GM23338 (cell line): ENCODE results near the gene NCBP1. TPM values are rescaled to one million over a fixed set of nuclear protein-coding genes. Genes with fewer than 3 reads are reported as not detected.

ENCODE experiments used
- ATAC-seq: fragments of 200-7000 bp; cut with Tn5 transposase; 3 replicates; pipeline ENCODE4 v1.9.1; 2020
- DNase-seq: peaks from one replicate; pipeline ENCODE4 v3.0.0-alpha.2; 2015; ENCODE audit warnings: low spot score
- H2AFZ ChIP-seq: fragments of 200-600 bp; sonication (generic); 2 replicates; pipeline ENCODE4 v1.8.0; 2016; ENCODE audit warnings: antibody characterized with exemption, mild to moderate bottlenecking, moderate library complexity
- H3F3A ChIP-seq: fragments of 200-600 bp; sonication (generic); replicated peaks from 2 replicates; pipeline ENCODE4 v1.8.0; 2017; ENCODE audit warnings: antibody characterized with exemption, mixed run types, low read depth
- H3K27ac ChIP-seq: fragments of 200-600 bp; sonication (generic); 2 replicates; pipeline ENCODE4 v1.6.1; 2016; ENCODE audit warnings: low read depth
- H3K27me3 ChIP-seq: fragments of 200-600 bp; sonication (generic); 2 replicates; pipeline ENCODE4 v1.8.0; 2016; ENCODE audit warnings: mild to moderate bottlenecking, mixed run types, moderate library complexity; ENCODE audit not compliant: insufficient read depth
- H3K36me3 ChIP-seq: fragments of 200-600 bp; sonication (generic); 2 replicates; pipeline ENCODE4 v1.8.0; 2016; ENCODE audit warnings: mild to moderate bottlenecking; ENCODE audit not compliant: insufficient read depth
- H3K4me1 ChIP-seq: fragments of 200-600 bp; sonication (generic); 2 replicates; pipeline ENCODE4 v1.8.0; 2016; ENCODE audit warnings: mild to moderate bottlenecking, moderate library complexity; ENCODE audit not compliant: insufficient read depth
- H3K4me2 ChIP-seq: fragments of 200-600 bp; sonication (generic); 2 replicates; pipeline ENCODE4 v1.7.1; 2017; ENCODE audit warnings: mixed run types
- H3K4me3 ChIP-seq: fragments of 200-600 bp; sonication (generic); 2 replicates; pipeline ENCODE4 v1.6.1; 2016; ENCODE audit warnings: mixed run types
- H3K79me2 ChIP-seq: fragments of 200-600 bp; sonication (generic); replicated peaks from 2 replicates; pipeline ENCODE4 v1.8.0; 2017; ENCODE audit warnings: mild to moderate bottlenecking; ENCODE audit not compliant: insufficient read depth
- H3K9me2 ChIP-seq: fragments of 200-600 bp; sonication (generic); 2 replicates; pipeline ENCODE4 v1.8.0; 2017; ENCODE audit not compliant: insufficient read depth
- H4K20me1 ChIP-seq: fragments of 200-600 bp; sonication (generic); replicated peaks from 2 replicates; pipeline ENCODE4 v1.8.0; 2017; ENCODE audit warnings: mild to moderate bottlenecking; ENCODE audit not compliant: insufficient read depth
- H3K27ac Mint-ChIP-seq: 2 replicates; pipeline ENCODE4 v1.8.0; 2020; ENCODE audit warnings: inconsistent platforms, mild to moderate bottlenecking, moderate library complexity, mixed read lengths
- H3K27me3 Mint-ChIP-seq: 3 replicates; pipeline ENCODE4 v1.8.0; 2022; ENCODE audit warnings: low read depth, mild to moderate bottlenecking, moderate library complexity, mixed read lengths, inconsistent platforms; ENCODE audit not compliant: insufficient read depth, poor library complexity
- H3K36me3 Mint-ChIP-seq: 3 replicates; pipeline ENCODE4 v1.8.0; 2021; ENCODE audit warnings: low read depth, mild to moderate bottlenecking, inconsistent platforms, moderate library complexity, mixed read lengths
- H3K4me1 Mint-ChIP-seq: 3 replicates; pipeline ENCODE4 v1.8.0; 2020; ENCODE audit warnings: mild to moderate bottlenecking, inconsistent platforms, mixed read lengths
- H3K4me3 Mint-ChIP-seq: 3 replicates; pipeline ENCODE4 v1.8.0; 2021; ENCODE audit warnings: moderate library complexity, mild to moderate bottlenecking, inconsistent platforms, mixed read lengths
- H3K9me3 Mint-ChIP-seq: 3 replicates; pipeline ENCODE4 v1.8.0; 2020; ENCODE audit warnings: moderate library complexity, mild to moderate bottlenecking, inconsistent platforms, mixed read lengths
- CREB1 ChIP-seq: fragments of 250-450 bp; sonication (Bioruptor Pico); IDR thresholded peaks from 2 replicates; pipeline ENCODE4 v1.5.0; 2020; ENCODE audit warnings: low read depth, mild to moderate bottlenecking, moderate library complexity
- CTCF ChIP-seq, 2 experiments: fragments of 200-600 bp in 1 of 2; sonication (generic) in 1 of 2; conservative IDR thresholded peaks; 2 replicates each; pipeline versions ENCODE4 v1.5.1 to v1.6.1; 2016 to 2017; ENCODE audit warnings: antibody characterized with exemption in 2 of 2, low read depth in 2 of 2, mild to moderate bottlenecking in 2 of 2, moderate library complexity in 1 of 2
- EZH2 ChIP-seq: fragments of 200-600 bp; sonication (generic); IDR thresholded peaks from one replicate; pipeline ENCODE4 v1.8.0; 2017; ENCODE audit warnings: antibody characterized with exemption, mild to moderate bottlenecking, low read depth; ENCODE audit not compliant: unreplicated experiment
- EZH2phosphoT487 ChIP-seq: fragments of 200-600 bp; sonication (generic); IDR thresholded peaks from one replicate; pipeline ENCODE4 v1.8.1; 2018; ENCODE audit warnings: antibody characterized with exemption; ENCODE audit not compliant: unreplicated experiment
- JUNB ChIP-seq: IDR thresholded peaks from one replicate; pipeline ENCODE4 v1.6.1; 2016; ENCODE audit warnings: antibody characterized with exemption; ENCODE audit not compliant: unreplicated experiment
- NANOG ChIP-seq: IDR thresholded peaks from 2 replicates; pipeline ENCODE4 v1.6.1; 2016; ENCODE audit warnings: antibody characterized with exemption, borderline replicate concordance
- POLR2AphosphoS5 ChIP-seq: IDR thresholded peaks from 2 replicates; pipeline ENCODE4 v1.6.1; 2016; ENCODE audit warnings: antibody characterized with exemption, low read depth
- STAT1 ChIP-seq: IDR thresholded peaks from one replicate; pipeline ENCODE4 v1.6.1; 2016; ENCODE audit warnings: antibody characterized with exemption; ENCODE audit not compliant: unreplicated experiment
- ZNF114 ChIP-seq: fragments of 250-450 bp; sonication (Bioruptor Pico); IDR thresholded peaks from 2 replicates; pipeline ENCODE4 v1.5.0; 2020; ENCODE audit warnings: mild to moderate bottlenecking, moderate library complexity
- ZNF331 ChIP-seq: fragments of 250-450 bp; sonication (Bioruptor Pico); IDR thresholded peaks from 2 replicates; pipeline ENCODE4 v1.5.0; 2020; ENCODE audit warnings: low read depth, mild to moderate bottlenecking, moderate library complexity
- polyA plus RNA-seq: library from polyadenylated mRNA; unstranded; fragments of >200 nt; fragmentation: Nextera tagmentation; extraction: Ambion mirVana; gene quantifications from 2 replicates; pipeline ENCODE4 v1.2.1, GENCODE V29; 2016
- total RNA-seq: library from RNA; depleted of rRNA; stranded (reverse); fragments of >200 nt; shearing (Covaris generic); gene quantifications from 2 replicates; pipeline ENCODE4 v1.2.3, GENCODE V29; 2014
- TF ChIP-seq, protein P1 (sequence below): IDR thresholded peaks from 2 replicates; pipeline ENCODE4 v1.6.1; 2016; ENCODE audit warnings: antibody characterized with exemption
- TF ChIP-seq, protein P2 (sequence below): IDR thresholded peaks from one replicate; pipeline ENCODE4 v1.6.1; 2018; ENCODE audit warnings: antibody characterized with exemption; ENCODE audit not compliant: unreplicated experiment

The NCBP1 gene
- total and polyA plus RNA-seq, 2 experiments from 2014 or later: 43.9 to 60.2 TPM

GRCh38 chr9:97705354-97705950 is 71.8 kb downstream of the NCBP1 start:
- Histone ChIP-seq H3F3A (no peaks in the 10 kb centered on the region), H3K4me1 (no peaks in the 10 kb centered on the region), H3K36me3 (no peaks in the 10 kb centered on the region), H3K27ac (no peak overlapping the region), H3K27me3 (no peaks in the 10 kb centered on the region), H3K9me2 (no peaks in the 10 kb centered on the region), H3K4me3 (no peak overlapping the region), H3K4me2 (no peak overlapping the region), H2AFZ (no peak overlapping the region), H4K20me1 (no peaks in the 10 kb centered on the region), H3K79me2 (no peaks in the 10 kb centered on the region)
- Mint-ChIP-seq H3K4me1 (no peaks in the 10 kb centered on the region), H3K36me3 (no peaks in the 10 kb centered on the region), H3K27me3 (peaks cover 5% of the 10 kb centered on the region), H3K4me3 (no peak overlapping the region), H3K27ac (no peak overlapping the region), H3K9me3 (no peaks in the 10 kb centered on the region; the same call in 2 of the 3 replicates)
- no peak for ATAC-seq
- DNase-seq: no peak
- TF ChIP-seq CREB1 (CRISPR knock-in tag) (no peak), ZNF331 (no peak), POLR2AphosphoS5 (no peak), JUNB (no peak)
- TF ChIP-seq, protein P1, sequence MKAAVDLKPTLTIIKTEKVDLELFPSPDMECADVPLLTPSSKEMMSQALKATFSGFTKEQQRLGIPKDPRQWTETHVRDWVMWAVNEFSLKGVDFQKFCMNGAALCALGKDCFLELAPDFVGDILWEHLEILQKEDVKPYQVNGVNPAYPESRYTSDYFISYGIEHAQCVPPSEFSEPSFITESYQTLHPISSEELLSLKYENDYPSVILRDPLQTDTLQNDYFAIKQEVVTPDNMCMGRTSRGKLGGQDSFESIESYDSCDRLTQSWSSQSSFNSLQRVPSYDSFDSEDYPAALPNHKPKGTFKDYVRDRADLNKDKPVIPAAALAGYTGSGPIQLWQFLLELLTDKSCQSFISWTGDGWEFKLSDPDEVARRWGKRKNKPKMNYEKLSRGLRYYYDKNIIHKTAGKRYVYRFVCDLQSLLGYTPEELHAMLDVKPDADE: no peak

- no peak overlapping the region for H3K4me3 Mint-ChIP-seq
- DNase-seq (no peak), ATAC-seq (no peak)
- H3K36me3 Mint-ChIP-seq: no peaks in the 10 kb centered on the region
- Histone ChIP-seq H3K4me1 (peaks cover 3% of the 10 kb centered on the region; the same call in 1 of the 2 replicates), H3K9me2 (no peaks in the 10 kb centered on the region), H2AFZ (no peak overlapping the region), H3K4me2 (no peak overlapping the region), H3K27me3 (no peaks in the 10 kb centered on the region), H3F3A (no peaks in the 10 kb centered on the region), H3K27ac (no peak overlapping the region), H3K4me3 (no peak overlapping the region), H3K79me2 (no peaks in the 10 kb centered on the region), H3K36me3 (no peaks in the 10 kb centered on the region), H4K20me1 (no peaks in the 10 kb centered on the region)
- peaks cover 6% of the 10 kb centered on the region for H3K27me3 Mint-ChIP-seq
- H3K27ac Mint-ChIP-seq: no peak overlapping the region
- H3K9me3 Mint-ChIP-seq: no peaks in the 10 kb centered on the region; the same call in 2 of the 3 replicates
- H3K4me1 Mint-ChIP-seq: peaks cover 5% of the 10 kb centered on the region
- TF ChIP-seq ZNF331: no peak
- TF ChIP-seq NANOG: no peak
- TF ChIP-seq CREB1 (CRISPR knock-in tag): no peak
- no peak for TF ChIP-seq EZH2
- TF ChIP-seq STAT1: no peak
- TF ChIP-seq ZNF114 (CRISPR knock-in tag): no peak
- no peak for TF ChIP-seq CTCF (conservative IDR thresholded peaks at IDR 0.05; ENCODE audit: low read depth in 2 of 2)
- TF ChIP-seq, protein P2, sequence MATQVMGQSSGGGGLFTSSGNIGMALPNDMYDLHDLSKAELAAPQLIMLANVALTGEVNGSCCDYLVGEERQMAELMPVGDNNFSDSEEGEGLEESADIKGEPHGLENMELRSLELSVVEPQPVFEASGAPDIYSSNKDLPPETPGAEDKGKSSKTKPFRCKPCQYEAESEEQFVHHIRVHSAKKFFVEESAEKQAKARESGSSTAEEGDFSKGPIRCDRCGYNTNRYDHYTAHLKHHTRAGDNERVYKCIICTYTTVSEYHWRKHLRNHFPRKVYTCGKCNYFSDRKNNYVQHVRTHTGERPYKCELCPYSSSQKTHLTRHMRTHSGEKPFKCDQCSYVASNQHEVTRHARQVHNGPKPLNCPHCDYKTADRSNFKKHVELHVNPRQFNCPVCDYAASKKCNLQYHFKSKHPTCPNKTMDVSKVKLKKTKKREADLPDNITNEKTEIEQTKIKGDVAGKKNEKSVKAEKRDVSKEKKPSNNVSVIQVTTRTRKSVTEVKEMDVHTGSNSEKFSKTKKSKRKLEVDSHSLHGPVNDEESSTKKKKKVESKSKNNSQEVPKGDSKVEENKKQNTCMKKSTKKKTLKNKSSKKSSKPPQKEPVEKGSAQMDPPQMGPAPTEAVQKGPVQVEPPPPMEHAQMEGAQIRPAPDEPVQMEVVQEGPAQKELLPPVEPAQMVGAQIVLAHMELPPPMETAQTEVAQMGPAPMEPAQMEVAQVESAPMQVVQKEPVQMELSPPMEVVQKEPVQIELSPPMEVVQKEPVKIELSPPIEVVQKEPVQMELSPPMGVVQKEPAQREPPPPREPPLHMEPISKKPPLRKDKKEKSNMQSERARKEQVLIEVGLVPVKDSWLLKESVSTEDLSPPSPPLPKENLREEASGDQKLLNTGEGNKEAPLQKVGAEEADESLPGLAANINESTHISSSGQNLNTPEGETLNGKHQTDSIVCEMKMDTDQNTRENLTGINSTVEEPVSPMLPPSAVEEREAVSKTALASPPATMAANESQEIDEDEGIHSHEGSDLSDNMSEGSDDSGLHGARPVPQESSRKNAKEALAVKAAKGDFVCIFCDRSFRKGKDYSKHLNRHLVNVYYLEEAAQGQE: no peak
- TF ChIP-seq EZH2phosphoT487: no peak
- no peak for TF ChIP-seq POLR2AphosphoS5
- no peak for TF ChIP-seq JUNB
These were observed 72.6 kb downstream of the NCBP1 start for GRCh38 chr9:97706246-97706645.
